Measurements from ENCODE around the gene APOA4. TPM values are rescaled to one million over a fixed set of nuclear protein-coding genes. Genes with fewer than 3 reads are reported as not detected.

The APOA4 gene
- total RNA-seq, 4 donors from 2014 or later: not detected

DNA sequence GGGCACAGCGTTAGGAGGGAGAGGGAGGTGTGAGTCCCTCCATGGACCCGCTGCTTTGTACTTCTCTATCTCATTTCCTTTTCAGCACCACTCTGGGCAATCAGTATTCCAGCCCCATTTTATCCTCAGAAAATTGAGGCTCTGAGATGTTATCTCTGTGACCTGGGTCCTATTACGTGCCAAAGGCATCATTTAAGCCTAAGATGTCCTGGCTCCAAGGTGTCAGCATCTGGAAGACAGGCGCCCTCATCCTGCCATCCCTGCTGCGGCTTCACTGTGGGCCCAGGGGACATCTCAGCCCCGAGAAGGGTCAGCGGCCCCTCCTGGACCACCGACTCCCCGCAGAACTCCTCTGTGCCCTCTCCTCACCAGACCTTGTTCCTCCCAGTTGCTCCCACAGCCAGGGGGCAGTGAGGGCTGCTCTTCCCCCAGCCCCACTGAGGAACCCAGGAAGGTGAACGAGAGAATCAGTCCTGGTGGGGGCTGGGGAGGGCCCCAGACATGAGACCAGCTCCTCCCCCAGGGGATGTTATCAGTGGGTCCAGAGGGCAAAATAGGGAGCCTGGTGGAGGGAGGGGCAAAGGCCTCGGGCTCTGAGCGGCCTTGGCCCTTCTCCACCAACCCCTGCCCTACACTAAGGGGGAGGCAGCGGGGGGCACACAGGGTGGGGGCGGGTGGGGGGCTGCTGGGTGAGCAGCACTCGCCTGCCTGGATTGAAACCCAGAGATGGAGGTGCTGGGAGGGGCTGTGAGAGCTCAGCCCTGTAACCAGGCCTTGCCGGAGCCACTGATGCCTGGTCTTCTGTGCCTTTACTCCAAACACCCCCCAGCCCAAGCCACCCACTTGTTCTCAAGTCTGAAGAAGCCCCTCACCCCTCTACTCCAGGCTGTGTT is 5.8 kb upstream of the APOA4 start:
- DNase-seq: no peak
- H3K4me3 ChIP-seq: no peak overlapping the region
- TF ChIP-seq, protein P1, sequence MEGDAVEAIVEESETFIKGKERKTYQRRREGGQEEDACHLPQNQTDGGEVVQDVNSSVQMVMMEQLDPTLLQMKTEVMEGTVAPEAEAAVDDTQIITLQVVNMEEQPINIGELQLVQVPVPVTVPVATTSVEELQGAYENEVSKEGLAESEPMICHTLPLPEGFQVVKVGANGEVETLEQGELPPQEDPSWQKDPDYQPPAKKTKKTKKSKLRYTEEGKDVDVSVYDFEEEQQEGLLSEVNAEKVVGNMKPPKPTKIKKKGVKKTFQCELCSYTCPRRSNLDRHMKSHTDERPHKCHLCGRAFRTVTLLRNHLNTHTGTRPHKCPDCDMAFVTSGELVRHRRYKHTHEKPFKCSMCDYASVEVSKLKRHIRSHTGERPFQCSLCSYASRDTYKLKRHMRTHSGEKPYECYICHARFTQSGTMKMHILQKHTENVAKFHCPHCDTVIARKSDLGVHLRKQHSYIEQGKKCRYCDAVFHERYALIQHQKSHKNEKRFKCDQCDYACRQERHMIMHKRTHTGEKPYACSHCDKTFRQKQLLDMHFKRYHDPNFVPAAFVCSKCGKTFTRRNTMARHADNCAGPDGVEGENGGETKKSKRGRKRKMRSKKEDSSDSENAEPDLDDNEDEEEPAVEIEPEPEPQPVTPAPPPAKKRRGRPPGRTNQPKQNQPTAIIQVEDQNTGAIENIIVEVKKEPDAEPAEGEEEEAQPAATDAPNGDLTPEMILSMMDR (IDR thresholded peaks at IDR 0.05): no peak
- no peak for TF ChIP-seq POLR2A (IDR thresholded peaks at IDR 0.05)
- no peaks in the 10 kb centered on the region for H3K36me3 ChIP-seq
- no peaks in the 10 kb centered on the region for H3K4me1 ChIP-seq
- no peak overlapping the region for H3K27ac ChIP-seq
- H3K27me3 ChIP-seq: no peaks in the 10 kb centered on the region
- no peaks in the 10 kb centered on the region for H3K9me3 ChIP-seq
- intact Hi-C loops (cut with DNase I; ENCODE audit: low total_unique reads): no loop called here

DNA sequence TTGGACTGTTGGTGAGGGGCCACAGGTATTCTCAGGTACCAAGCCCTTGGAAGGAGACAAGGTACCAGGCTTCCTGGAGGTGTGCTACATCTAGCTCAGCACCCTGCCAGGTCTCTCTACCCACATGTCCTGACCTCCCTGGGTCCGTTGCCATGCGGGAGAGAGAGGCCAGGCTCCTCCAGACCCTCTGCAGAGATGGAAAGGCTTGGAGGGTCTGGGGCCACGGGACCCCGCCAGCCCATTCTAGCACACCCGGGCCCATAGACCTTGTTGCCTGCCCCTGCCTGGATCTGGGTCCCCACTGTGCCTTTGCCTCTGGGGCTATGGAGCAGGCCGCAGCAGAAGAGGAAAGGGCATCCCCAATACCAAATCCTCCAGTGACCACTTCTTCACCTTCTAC is 4.4 kb upstream of the APOA4 start:
- Histone ChIP-seq H3K9me3 (no peaks in the 10 kb centered on the region), H3K4me3 (no peak overlapping the region), H3K36me3 (no peaks in the 10 kb centered on the region), H3K27ac (no peak overlapping the region), H3K4me1 (no peaks in the 10 kb centered on the region), H3K27me3 (no peaks in the 10 kb centered on the region)
- intact Hi-C loops (cut with DNase I; ENCODE audit: low total_unique reads): no loop called here
- no peak for DNase-seq
- no peak for TF ChIP-seq POLR2A (IDR thresholded peaks at IDR 0.05)
- TF ChIP-seq, protein P1 (IDR thresholded peaks at IDR 0.05): no peak

DNA sequence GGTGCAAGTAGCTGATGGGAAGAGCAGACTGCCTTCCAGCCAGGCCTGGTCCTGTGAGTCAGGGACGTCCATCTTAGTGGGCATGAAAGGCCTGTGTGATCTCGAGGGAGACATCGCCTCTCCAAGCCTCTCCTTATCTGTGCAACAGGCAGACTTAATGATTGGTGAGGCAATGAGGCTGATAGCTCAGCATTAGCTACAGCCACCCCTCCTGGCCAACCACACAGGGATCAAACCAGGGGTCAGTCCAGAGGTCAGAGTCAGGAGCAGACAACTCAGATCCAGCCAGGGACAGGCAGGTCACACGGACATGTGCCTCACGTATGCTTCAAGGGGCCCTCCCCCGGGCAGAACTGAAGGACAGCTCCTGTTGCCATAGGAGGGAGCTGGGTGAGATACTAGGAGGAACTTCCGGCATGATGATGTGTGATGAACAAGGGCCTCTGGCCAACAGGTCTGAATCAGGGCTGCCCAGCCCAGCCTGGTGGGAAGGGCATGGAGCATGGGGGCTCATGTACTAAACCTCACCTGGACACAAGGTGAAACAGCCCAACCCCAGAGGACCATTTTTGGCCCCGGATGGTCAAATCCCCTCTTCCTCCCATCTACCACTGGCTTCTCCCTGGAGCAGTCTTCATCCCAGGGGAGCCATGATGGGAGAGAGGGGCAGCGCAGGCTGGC is 3.8 kb upstream of the APOA4 start:
- Histone ChIP-seq H3K27me3 (no peaks in the 10 kb centered on the region), H3K27ac (no peak overlapping the region), H3K4me1 (no peaks in the 10 kb centered on the region), H3K4me3 (no peak overlapping the region), H3K9me3 (no peaks in the 10 kb centered on the region), H3K36me3 (no peaks in the 10 kb centered on the region)
- no peak for DNase-seq
- intact Hi-C loops (cut with DNase I; ENCODE audit: low total_unique reads): no loop called here
- TF ChIP-seq, protein P1 (IDR thresholded peaks at IDR 0.05): no peak
- no peak for TF ChIP-seq POLR2A (IDR thresholded peaks at IDR 0.05)

DNA sequence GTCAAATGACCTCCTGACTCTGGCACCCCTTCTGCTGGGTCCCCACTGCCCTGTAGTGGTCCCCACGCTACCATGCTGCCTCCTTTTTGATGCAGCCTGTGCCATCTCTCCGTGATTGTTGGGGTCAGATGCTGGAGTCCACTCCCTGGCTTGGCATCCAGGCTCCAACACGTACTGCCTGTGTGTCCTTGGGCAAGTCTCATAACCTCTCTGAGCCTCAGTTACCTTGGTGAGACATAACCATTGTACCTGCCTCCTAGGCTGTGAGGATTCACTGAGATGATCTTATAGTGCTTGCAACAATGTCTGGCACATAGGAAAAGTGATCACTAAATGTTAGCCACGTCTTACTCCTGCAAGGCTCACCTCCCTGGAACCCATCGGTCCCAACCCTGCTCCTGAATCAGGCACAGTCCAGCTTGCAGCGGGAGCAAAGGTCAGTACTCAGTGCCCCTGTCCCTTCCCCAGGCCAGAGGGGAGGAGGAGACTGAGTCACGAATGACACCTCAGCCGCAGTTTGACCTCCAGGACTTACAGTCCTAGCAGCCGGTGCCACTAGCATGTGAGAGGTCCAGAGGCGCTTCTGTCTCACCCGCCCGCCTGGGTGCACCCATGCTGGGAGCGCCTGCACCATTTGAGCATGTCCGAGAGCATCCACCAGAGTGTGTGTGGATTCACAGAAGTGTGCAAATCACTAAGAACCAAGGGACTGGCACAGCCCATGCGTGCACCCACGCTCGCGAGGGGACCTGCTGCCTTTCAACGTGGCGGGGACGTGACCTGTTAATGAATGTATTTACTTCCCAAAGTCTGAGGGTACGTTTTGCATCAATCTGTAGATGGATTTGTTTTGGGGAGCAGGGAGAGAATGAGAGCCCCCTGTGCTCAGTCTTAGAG is 3.0 kb upstream of the APOA4 start:
- H3K4me1 ChIP-seq: no peaks in the 10 kb centered on the region
- no peak overlapping the region for H3K4me3 ChIP-seq
- no peak for DNase-seq
- no peaks in the 10 kb centered on the region for H3K27me3 ChIP-seq
- H3K9me3 ChIP-seq: no peaks in the 10 kb centered on the region
- H3K36me3 ChIP-seq: no peaks in the 10 kb centered on the region
- no peak for TF ChIP-seq POLR2A (IDR thresholded peaks at IDR 0.05)
- TF ChIP-seq, protein P1 (IDR thresholded peaks at IDR 0.05): no peak
- H3K27ac ChIP-seq: no peak overlapping the region
- intact Hi-C loops (cut with DNase I; ENCODE audit: low total_unique reads): no loop called here

Data from uterus (tissue), 4 donors.